Right lobe of liver (tissue), 4 donors: Measurements from ENCODE around the gene FEV.

Experiments
- CTCF ChIP-seq, 4 donors: fragments of 200-600 bp in 3 of 4; fragments of 450-650 bp in 1 of 4; IDR thresholded peaks; one replicate each; pipeline versions ENCODE4 v1.5.1 to v1.8.0; 2016 to 2022; ENCODE audit warnings: antibody characterized with exemption in 4 of 4, mild to moderate bottlenecking in 2 of 4
- POLR2A ChIP-seq: fragments of 450-650 bp; IDR thresholded peaks from one replicate; pipeline ENCODE4 v1.6.1; 2017; ENCODE audit warnings: antibody characterized with exemption, mild to moderate bottlenecking
- donor health status: DM: no; HTN: no; CAD: no.
- donor health status: DM: no; HTN: no; CAD: no.
- donor health status: DM: no; HTN: yes; CAD: no.

DNA sequence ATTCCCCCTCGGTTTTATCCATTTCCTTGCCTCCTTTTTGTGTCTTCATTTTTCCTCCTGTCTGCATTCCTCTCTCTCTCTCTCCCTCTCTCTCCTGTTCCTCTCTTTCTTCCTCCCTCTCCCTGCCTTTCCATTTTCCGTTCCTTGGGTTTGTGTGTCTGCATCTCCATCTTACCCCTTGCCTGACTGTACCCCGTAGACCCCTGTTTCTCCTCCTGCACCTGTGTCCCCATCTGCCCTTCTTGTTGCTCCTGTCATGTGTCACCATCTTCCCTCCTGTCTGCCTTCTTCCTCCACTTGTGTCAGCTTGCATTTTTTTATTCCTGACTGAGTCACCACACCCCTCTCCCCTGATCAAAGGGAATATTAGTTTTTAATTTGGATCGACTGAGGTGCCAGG lies 23.8 kb downstream of the FEV start:
- TF ChIP-seq CTCF (IDR thresholded peaks at IDR 0.05) (no peak), POLR2A (no peak)
